AG10803 (cell line): ENCODE measurements around the gene ODF2.
A peak's percentile ranks its signal among the peaks of the same experiment; 100 is the strongest.
"Not testable (repeated sequence)": the region's sequence is repeated elsewhere in the genome, so short reads cannot be mapped to it uniquely, and the experiment has no call there.

Source experiments
- DNase-seq: peaks from one replicate; pipeline ENCODE4 v3.0.0; 2010; ENCODE audit warnings: low read depth
- H3K4me3 ChIP-seq: 2 replicates; pipeline ENCODE4 v1.5.1; 2011; ENCODE audit warnings: mild to moderate bottlenecking, low read length, control low read depth
- TF ChIP-seq, protein P1 (sequence below): conservative IDR thresholded peaks from 2 replicates; pipeline ENCODE4 v1.5.1; 2011; ENCODE audit warnings: mild to moderate bottlenecking, low read length, control low read depth, inconsistent platforms

ODF2 gene

DNA sequence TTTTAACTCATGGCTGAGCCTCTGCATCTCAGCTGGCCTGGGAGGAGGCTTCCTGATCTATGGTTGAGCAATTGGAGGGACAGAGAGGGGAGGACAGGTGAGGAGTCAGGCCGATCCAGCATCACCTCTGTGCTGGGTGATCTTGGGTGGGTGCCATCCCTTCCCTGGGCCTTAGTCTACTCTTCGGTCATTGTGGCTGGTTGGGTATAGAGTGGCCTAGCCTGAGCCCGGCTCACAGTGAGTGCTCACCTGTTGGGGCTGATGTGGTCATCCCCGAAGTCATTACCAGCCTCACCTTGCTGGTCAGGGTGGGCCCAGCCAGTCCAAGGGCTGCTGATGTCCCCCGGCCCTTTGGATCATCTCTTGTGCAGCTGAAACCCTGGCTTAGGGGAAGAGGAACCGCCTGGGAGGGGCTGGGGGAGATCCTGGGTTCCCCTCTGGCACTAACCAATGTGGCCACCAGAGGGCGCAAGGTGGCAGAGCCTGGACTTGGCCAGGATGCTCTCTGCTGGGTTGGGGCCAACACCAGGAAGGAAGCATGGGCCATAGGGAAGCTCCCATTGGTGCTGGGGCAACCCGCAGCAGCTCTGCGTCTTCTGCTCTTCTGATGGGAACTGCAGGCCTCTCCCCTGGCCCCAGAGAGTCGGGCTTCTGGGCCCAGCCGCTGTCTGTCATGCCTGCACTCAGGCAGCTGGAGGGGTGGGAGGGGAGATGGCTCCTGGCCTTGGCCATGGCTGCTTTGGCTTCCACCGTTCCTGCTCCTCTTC, 17.3 kb upstream of the ODF2 start:
- no peak overlapping the region for H3K4me3 ChIP-seq
- TF ChIP-seq, protein P1, sequence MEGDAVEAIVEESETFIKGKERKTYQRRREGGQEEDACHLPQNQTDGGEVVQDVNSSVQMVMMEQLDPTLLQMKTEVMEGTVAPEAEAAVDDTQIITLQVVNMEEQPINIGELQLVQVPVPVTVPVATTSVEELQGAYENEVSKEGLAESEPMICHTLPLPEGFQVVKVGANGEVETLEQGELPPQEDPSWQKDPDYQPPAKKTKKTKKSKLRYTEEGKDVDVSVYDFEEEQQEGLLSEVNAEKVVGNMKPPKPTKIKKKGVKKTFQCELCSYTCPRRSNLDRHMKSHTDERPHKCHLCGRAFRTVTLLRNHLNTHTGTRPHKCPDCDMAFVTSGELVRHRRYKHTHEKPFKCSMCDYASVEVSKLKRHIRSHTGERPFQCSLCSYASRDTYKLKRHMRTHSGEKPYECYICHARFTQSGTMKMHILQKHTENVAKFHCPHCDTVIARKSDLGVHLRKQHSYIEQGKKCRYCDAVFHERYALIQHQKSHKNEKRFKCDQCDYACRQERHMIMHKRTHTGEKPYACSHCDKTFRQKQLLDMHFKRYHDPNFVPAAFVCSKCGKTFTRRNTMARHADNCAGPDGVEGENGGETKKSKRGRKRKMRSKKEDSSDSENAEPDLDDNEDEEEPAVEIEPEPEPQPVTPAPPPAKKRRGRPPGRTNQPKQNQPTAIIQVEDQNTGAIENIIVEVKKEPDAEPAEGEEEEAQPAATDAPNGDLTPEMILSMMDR: peak; percentile 91
- peak; percentile 75 for DNase-seq

DNA sequence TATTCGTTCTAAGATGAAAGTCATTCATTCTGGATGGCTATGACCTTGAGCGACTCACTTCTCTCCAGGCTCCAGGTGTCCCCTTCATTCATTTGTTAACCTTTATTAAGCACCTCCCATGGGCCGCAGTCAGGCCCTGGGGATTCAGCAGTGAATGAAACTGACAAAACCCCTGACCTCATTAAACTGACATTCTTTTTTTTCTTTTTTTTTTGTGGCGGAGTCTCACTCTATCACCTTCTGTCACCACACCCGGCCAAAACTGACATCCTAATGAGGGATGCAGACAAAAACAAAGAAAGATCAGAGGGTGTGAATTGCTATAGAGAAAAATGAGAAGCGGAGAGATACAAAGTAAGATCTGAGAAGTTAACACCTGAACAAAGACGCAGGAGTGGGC, 16.5 kb upstream of the ODF2 start:
- DNase-seq: no peak
- H3K4me3 ChIP-seq: no peak overlapping the region
- TF ChIP-seq, protein P1: no peak

DNA sequence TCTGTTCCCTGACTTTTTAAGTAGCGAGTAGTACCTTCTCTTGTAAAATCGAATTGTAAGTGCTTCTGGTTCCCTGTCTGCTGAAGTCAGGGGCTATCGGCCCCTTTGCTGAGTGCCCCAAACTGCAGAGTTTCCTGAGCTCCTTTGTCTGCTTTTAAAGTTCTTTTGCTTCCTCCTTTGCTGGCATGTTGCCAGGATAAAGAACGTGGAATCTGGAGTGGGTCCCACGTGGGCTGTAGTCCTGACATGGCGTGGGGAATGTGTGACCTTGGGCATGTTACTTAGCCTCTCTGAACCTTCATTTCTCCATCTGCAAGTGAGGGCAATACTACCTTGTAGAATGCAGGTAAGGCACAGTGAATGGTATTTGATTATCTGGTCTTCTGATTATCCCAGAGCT, 13.7 kb upstream of the ODF2 start:
- DNase-seq: no peak
- TF ChIP-seq, protein P1: no peak
- no peak overlapping the region for H3K4me3 ChIP-seq

DNA sequence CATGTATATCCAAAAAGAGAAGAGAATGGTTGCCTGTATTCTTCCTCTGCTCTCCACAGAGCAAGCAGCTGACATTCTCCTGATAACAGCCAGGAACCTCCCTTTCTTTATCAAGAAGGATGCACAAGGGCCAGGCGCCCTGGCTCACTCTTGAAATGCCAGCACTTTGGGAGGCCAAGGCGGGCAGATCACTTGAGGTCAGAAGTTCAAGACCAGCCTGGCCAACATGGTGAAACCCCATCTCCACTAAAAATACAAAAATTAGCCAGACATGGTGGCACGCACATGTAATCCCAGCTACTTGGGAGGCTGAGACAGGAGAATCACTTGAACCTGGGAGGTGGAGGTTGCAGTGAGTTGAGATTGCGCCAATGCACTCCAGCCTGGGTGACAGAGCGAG, 9.3 kb upstream of the ODF2 start:
- not testable (repeated sequence) for H3K4me3 ChIP-seq, DNase-seq

DNA sequence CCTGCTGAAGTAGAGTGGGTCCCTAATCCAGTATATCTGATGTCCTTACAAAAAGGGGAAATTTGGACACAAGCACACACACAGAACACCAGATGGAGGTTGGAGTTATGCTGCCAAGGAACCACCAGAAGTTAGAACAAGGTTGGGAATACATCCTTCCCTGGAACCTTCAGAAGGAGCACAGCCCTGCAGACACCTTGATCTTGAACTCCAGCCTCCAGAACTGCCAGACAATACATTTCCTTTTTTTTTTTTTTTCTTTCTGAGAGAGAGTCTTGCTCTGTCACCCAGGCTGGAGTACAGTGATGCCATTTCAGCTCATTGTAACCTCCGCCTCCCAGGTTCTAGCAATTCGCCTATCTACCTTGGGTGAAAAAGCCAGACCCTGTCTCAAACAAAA, 7.1 kb upstream of the ODF2 start:
- H3K4me3 ChIP-seq: no peak overlapping the region
- TF ChIP-seq, protein P1: no peak
- no peak for DNase-seq

DNA sequence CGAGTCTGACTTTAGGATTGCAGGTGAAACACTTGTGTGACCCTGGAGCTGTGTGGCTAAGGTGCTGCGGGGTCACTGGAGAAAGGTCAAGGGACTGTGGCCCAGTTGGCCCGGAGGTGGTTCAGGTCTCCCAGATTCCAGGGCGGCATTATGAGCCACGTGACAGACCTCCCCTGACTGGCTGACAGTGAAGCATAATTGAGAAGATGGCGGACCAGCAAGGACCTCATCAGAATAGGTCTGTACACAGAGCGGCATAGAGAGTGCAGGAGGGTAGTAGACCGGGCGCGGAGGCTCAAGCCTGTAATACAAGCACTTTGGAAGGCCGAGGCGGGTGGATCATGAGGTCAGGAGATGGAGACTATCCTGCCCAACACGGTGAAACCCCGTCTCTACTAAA, 815 bp upstream of the ODF2 start:
- H3K4me3 ChIP-seq: no peak overlapping the region
- TF ChIP-seq, protein P1: no peak

DNA sequence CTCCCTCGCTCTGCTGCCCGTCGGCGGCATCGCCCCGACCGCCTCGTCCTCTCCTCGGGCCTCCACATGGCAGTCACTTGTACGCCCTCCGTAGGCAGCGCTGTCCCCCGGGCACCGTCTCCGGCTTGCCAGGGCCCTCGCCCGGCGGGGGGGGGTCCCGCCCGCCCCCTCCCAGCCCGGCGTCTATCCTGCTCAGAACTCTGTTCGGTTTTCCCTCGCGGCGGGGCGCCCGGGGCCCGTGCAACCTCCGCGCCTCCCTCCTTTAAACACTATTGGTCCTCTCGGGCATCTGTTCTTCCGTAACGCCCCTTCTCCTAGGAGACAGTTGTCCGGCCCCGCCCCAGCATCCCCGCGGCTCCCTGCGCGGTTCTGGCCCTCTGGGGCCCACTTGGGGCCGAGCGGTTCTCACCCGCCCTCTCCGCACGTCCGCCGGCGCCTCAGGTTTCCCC, 831 bp downstream of the ODF2 start:
- DNase-seq: peak; percentile 72
- H3K4me3 ChIP-seq: peak overlapping the region; percentile 85
- TF ChIP-seq, protein P1: no peak

More for the DNA sequence above, 815 bp upstream of the ODF2 start:
- DNase-seq: no peak
